Naive thymus-derived CD8-positive, alpha-beta T cell (primary cell): ENCODE data around the gene ITCH. TPM values are rescaled to one million over a fixed set of nuclear protein-coding genes. Genes with fewer than 3 reads are reported as not detected.
"Not testable (repeated sequence)": the region's sequence is repeated elsewhere in the genome, so short reads cannot be mapped to it uniquely, and the experiment has no call there.

ENCODE experiments used
- ATAC-seq, 2 donors: fragments of 150-1000 bp; cut with Tn5 transposase in 1 of 2; sonication (Bioruptor Pico), chemical (Tn5 transposase) in 1 of 2; 1 replicate in 1 of 2; 2 replicates in 1 of 2; pipeline ENCODE4 v1.10.0; 2021; ENCODE audit warnings: mild to moderate bottlenecking in 2 of 2, moderate library complexity in 2 of 2
- POLR2A ChIA-PET: fragments of 350-600 bp; sonication (Branson Sonifier 250); formaldehyde crosslinking; loops from one replicate; lab custom pipeline; 2021; ENCODE audit warnings: antibody characterized with exemption; lab: Charles Lee
- DNase-seq, 10 donors: peaks; one replicate each; pipeline versions ENCODE4 v3.0.0 to v3.0.0-alpha.2; 2020 to 2022
- H3K27ac Mint-ChIP-seq, 10 donors: one replicate each; pipeline ENCODE4 v1.8.0; 2020 to 2022; ENCODE audit warnings: mild to moderate bottlenecking in 10 of 10, mixed read lengths in 10 of 10, moderate library complexity in 4 of 10, inconsistent platforms in 1 of 10
- H3K27me3 Mint-ChIP-seq, 5 donors: one replicate each; pipeline ENCODE4 v1.8.0; 2021 to 2022; ENCODE audit warnings: mixed read lengths in 5 of 5
- H3K36me3 Mint-ChIP-seq, 3 donors: one replicate each; pipeline ENCODE4 v1.8.0; 2020 to 2022; ENCODE audit warnings: mixed read lengths in 3 of 3, mild to moderate bottlenecking in 2 of 3, inconsistent platforms in 1 of 3
- H3K4me1 Mint-ChIP-seq, 4 donors: one replicate each; pipeline ENCODE4 v1.8.0; 2021 to 2022; ENCODE audit warnings: mixed read lengths in 4 of 4
- H3K4me3 Mint-ChIP-seq, 10 donors: one replicate each; pipeline ENCODE4 v1.8.0; 2020 to 2022; ENCODE audit warnings: mild to moderate bottlenecking in 10 of 10, mixed read lengths in 10 of 10, moderate library complexity in 6 of 10, inconsistent platforms in 1 of 10
- H3K9me3 Mint-ChIP-seq, 9 donors: one replicate each; pipeline ENCODE4 v1.8.0; 2020 to 2022; ENCODE audit warnings: mixed read lengths in 9 of 9, mild to moderate bottlenecking in 3 of 9, inconsistent platforms in 1 of 9, moderate library complexity in 1 of 9
- polyA plus RNA-seq, 3 donors: library from polyadenylated mRNA; unstranded; fragments of 300-500 nt; fragmentation: Illumina TruSeq; gene quantifications; one replicate each; pipeline ENCODE4 v1.2.3, GENCODE V29; 2021
- total RNA-seq, 8 experiments: library from RNA in 2 of 8; stranded (reverse) in 2 of 8; gene quantifications; one replicate each; pipeline ENCODE4 v1.2.3 and lab custom pipeline; 2021 to 2026

The ITCH gene
- total and polyA plus RNA-seq, 5 experiments from 2014 or later: 12.6 to 75.9 (median 19.6) TPM

- Mint-ChIP-seq H3K4me1 (peaks cover 2 to 6% (median 5%) of the 10 kb centered on the region in 4 donors), H3K27ac (peak overlapping the region in 2 of 10 donors; percentile 32 to 34), H3K9me3 (no peaks in the 10 kb centered on the region), H3K36me3 (peaks cover 8 to 79% (median 13%) of the 10 kb centered on the region in 3 donors), H3K27me3 (no peaks in the 10 kb centered on the region), H3K4me3 (no peak overlapping the region)
- ATAC-seq (no peak), DNase-seq (no peak)
- POLR2A ChIA-PET: no interaction called here
These were observed 64.7 kb downstream of the ITCH start for GRCh38 chr20:34427784-34428183.

- DNase-seq (no peak), ATAC-seq (no peak)
- Mint-ChIP-seq H3K27ac (peak overlapping the region in 4 of 10 donors; percentile 3 to 79 (median 64)), H3K27me3 (no peaks in the 10 kb centered on the region), H3K4me3 (no peak overlapping the region), H3K4me1 (peaks cover 9 to 18% (median 14%) of the 10 kb centered on the region in 4 donors), H3K36me3 (peaks cover under 1 to 63% (median under 1%) of the 10 kb centered on the region in 3 donors), H3K9me3 (no peaks in the 10 kb centered on the region)
- POLR2A ChIA-PET: interaction anchor here (0.6 kb wide), 1 partner anchor 57 kb away, joined by 3 read pairs; no protein-coding TSS in a partner anchor
These were observed 68.1 kb downstream of the ITCH start for GRCh38 chr20:34431168-34431567.

GRCh38 chr20:34432663-34433062 lies 69.6 kb downstream of the ITCH start:
- H3K9me3 Mint-ChIP-seq, POLR2A ChIA-PET, H3K27ac Mint-ChIP-seq, H3K27me3 Mint-ChIP-seq, ATAC-seq, H3K4me3 Mint-ChIP-seq, DNase-seq: not testable (repeated sequence)
- Mint-ChIP-seq H3K36me3 (peaks cover 0 to 59% (median 0%) of the 10 kb centered on the region in 3 donors), H3K4me1 (peaks cover 13 to 30% (median 24%) of the 10 kb centered on the region in 4 donors)

- Mint-ChIP-seq H3K27me3 (no peaks in the 10 kb centered on the region), H3K27ac (peak overlapping the region in 2 of 10 donors; percentile 26 to 68), H3K4me3 (no peak overlapping the region), H3K4me1 (peaks cover 13 to 33% (median 28%) of the 10 kb centered on the region in 4 donors), H3K9me3 (no peaks in the 10 kb centered on the region), H3K36me3 (peaks cover 0 to 59% (median 1%) of the 10 kb centered on the region in 3 donors)
- DNase-seq: no peak
- POLR2A ChIA-PET: no interaction called here
- ATAC-seq: no peak
These were observed 70.3 kb downstream of the ITCH start for GRCh38 chr20:34433391-34433790.

GRCh38 chr20:34435589-34435988 lies 72.5 kb downstream of the ITCH start:
- Mint-ChIP-seq H3K27me3 (no peaks in the 10 kb centered on the region), H3K9me3 (no peaks in the 10 kb centered on the region), H3K27ac (peak overlapping the region in 9 of 10 donors; percentile 5 to 85 (median 52)), H3K36me3 (peaks cover 0 to 65% (median 4%) of the 10 kb centered on the region in 3 donors), H3K4me1 (peaks cover 13 to 33% (median 28%) of the 10 kb centered on the region in 4 donors), H3K4me3 (no peak overlapping the region)
- DNase-seq (no peak), ATAC-seq (no peak)
- POLR2A ChIA-PET: no interaction called here

- H3K36me3 Mint-ChIP-seq: peaks cover 0 to 70% (median 9%) of the 10 kb centered on the region in 3 donors
These were observed 74.4 kb downstream of the ITCH start for GRCh38 chr20:34437330-34437986.

GRCh38 chr20:34439168-34439567 lies 76.1 kb downstream of the ITCH start:
- Mint-ChIP-seq H3K4me3 (no peak overlapping the region), H3K4me1 (peaks cover 8 to 32% (median 25%) of the 10 kb centered on the region in 4 donors), H3K9me3 (no peaks in the 10 kb centered on the region), H3K36me3 (peaks cover 0 to 73% (median 9%) of the 10 kb centered on the region in 3 donors), H3K27ac (no peak overlapping the region), H3K27me3 (no peaks in the 10 kb centered on the region)
- POLR2A ChIA-PET: no interaction called here
- DNase-seq (no peak), ATAC-seq (no peak)

More at GRCh38 chr20:34437330-34437986, 74.4 kb downstream of the ITCH start:
- DNase-seq: no peak
- peaks cover 8 to 33% (median 26%) of the 10 kb centered on the region in 4 donors for H3K4me1 Mint-ChIP-seq
- POLR2A ChIA-PET: interaction anchor here (1.0 kb wide), 1 partner anchor 9 kb away, joined by 3 read pairs; no protein-coding TSS in a partner anchor
- H3K27me3 Mint-ChIP-seq: no peaks in the 10 kb centered on the region
- peak overlapping the region in 1 of 10 donors; percentile 22 for H3K4me3 Mint-ChIP-seq
- no peak for ATAC-seq
- peak overlapping the region in 9 of 10 donors; percentile 45 to 80 (median 59) for H3K27ac Mint-ChIP-seq
- H3K9me3 Mint-ChIP-seq: no peaks in the 10 kb centered on the region

- Mint-ChIP-seq H3K4me1 (peaks cover 4 to 16% (median 11%) of the 10 kb centered on the region in 4 donors), H3K36me3 (peaks cover 0 to 81% (median 17%) of the 10 kb centered on the region in 3 donors), H3K27ac (peak overlapping the region in 1 of 10 donors; percentile 32)
- DNase-seq, POLR2A ChIA-PET, ATAC-seq, H3K27me3 Mint-ChIP-seq, H3K9me3 Mint-ChIP-seq, H3K4me3 Mint-ChIP-seq: not testable (repeated sequence)
These were observed 78.3 kb downstream of the ITCH start for GRCh38 chr20:34441423-34441822.

GRCh38 chr20:34443546-34443945 lies 80.5 kb downstream of the ITCH start:
- Mint-ChIP-seq H3K9me3 (no peaks in the 10 kb centered on the region), H3K27me3 (no peaks in the 10 kb centered on the region), H3K36me3 (peaks cover under 1 to 86% (median 20%) of the 10 kb centered on the region in 3 donors), H3K4me1 (peaks cover 0 to 4% (median 2%) of the 10 kb centered on the region in 4 donors), H3K27ac (no peak overlapping the region), H3K4me3 (no peak overlapping the region)
- POLR2A ChIA-PET: no interaction called here
- ATAC-seq: no peak
- no peak for DNase-seq

- peak overlapping the region in 4 of 10 donors; percentile 11 to 35 (median 22) for H3K27ac Mint-ChIP-seq
- H3K4me3 Mint-ChIP-seq: no peak overlapping the region
- no peaks in the 10 kb centered on the region for H3K27me3 Mint-ChIP-seq
- H3K36me3 Mint-ChIP-seq: peaks cover 5 to 84% (median 20%) of the 10 kb centered on the region in 3 donors
- peaks cover 0 to 14% (median 5%) of the 10 kb centered on the region in 4 donors for H3K4me1 Mint-ChIP-seq
- DNase-seq (no peak), ATAC-seq (no peak)
- POLR2A ChIA-PET: interaction anchor here (1.2 kb wide), 1 partner anchor 9 kb away, joined by 3 read pairs; no protein-coding TSS in a partner anchor
- no peaks in the 10 kb centered on the region for H3K9me3 Mint-ChIP-seq
These were observed 82.3 kb downstream of the ITCH start for GRCh38 chr20:34445177-34446065.

GRCh38 chr20:34448517-34448916 lies 85.4 kb downstream of the ITCH start:
- Mint-ChIP-seq H3K36me3 (peaks cover 5 to 93% (median 16%) of the 10 kb centered on the region in 3 donors), H3K27me3 (no peaks in the 10 kb centered on the region), H3K4me1 (peaks cover 0 to 14% (median 5%) of the 10 kb centered on the region in 4 donors), H3K4me3 (no peak overlapping the region), H3K9me3 (no peaks in the 10 kb centered on the region), H3K27ac (peak overlapping the region in 5 of 10 donors; percentile 1 to 73 (median 20))
- POLR2A ChIA-PET: no interaction called here
- ATAC-seq (no peak), DNase-seq (no peak)
